ENCODE data around the gene BICD1.

- TF ChIP-seq CTCF (IDR thresholded peaks at IDR 0.05; ENCODE audit: low read depth, low read length, poor library complexity, severe bottlenecking) (no peak), EZH2phosphoT487 (IDR thresholded peaks at IDR 0.05; ENCODE audit: borderline replicate concordance, low read length) (no peak)
Measured at GRCh38 chr12:32407795-32408194, 301.1 kb downstream of the BICD1 start.

Measured in DOHH2 (cell line).